ENCODE data around the gene G6PC1. TPM values are rescaled to one million over a fixed set of nuclear protein-coding genes. Genes with fewer than 3 reads are reported as not detected.

Gene G6PC1
- total and polyA plus RNA-seq, 2 of the 13 experiments (the other 11 are each of a cell fraction or from before 2014, with no cell fraction given), result 1.7 to 37.9 TPM

DNA sequence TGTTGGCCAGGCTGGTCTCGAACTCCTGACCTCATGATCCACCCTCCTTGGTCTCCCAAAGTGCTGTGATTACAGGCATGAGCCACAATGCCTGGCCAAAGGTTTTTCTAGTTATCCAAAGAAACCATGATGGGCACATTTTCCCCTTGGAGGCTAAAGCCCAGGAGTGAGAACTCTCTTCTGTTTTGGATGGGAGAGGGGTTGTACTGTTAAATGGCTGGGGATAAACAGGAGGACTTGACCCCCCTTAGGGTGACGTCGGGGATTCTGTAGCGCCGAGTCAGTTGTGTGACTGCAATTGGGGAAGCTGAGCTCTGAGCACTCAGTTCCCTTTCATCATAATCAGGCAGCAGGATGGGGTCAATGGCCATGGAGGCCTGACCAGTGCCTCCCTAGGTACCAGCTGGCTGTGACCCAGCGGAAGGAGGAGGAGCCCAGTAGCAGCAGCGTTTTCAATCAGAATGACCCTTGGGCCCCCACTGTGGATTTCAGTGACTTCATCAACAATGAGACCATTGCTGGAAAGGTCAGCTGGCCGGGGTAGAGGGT lies 45.5 kb upstream of the G6PC1 start (continued):
- TF ChIP-seq MLXIP (CRISPR knock-in tag; IDR thresholded peaks at IDR 0.05; ENCODE audit: borderline replicate concordance), result no peak
- no peak for TF ChIP-seq SMARCC2 (IDR thresholded peaks at IDR 0.05)
- TF ChIP-seq PRMT3 (CRISPR knock-in tag; IDR thresholded peaks at IDR 0.05; ENCODE audit: borderline replicate concordance, low read depth), result no peak
- no peak for TF ChIP-seq NKX3-1 (CRISPR knock-in tag; IDR thresholded peaks at IDR 0.05)
- TF ChIP-seq TCF7 (IDR thresholded peaks at IDR 0.05; ENCODE audit: low read depth), result 0 out of 2 replicates have a peak, but pooled peaks have one; percentile 18
- TF ChIP-seq ZNF546 (CRISPR knock-in tag; conservative IDR thresholded peaks at IDR 0.05), result no peak
- peak; percentile 74 for TF ChIP-seq KAT8 (CRISPR knock-in tag; IDR thresholded peaks at IDR 0.05)
- TF ChIP-seq, protein P1, sequence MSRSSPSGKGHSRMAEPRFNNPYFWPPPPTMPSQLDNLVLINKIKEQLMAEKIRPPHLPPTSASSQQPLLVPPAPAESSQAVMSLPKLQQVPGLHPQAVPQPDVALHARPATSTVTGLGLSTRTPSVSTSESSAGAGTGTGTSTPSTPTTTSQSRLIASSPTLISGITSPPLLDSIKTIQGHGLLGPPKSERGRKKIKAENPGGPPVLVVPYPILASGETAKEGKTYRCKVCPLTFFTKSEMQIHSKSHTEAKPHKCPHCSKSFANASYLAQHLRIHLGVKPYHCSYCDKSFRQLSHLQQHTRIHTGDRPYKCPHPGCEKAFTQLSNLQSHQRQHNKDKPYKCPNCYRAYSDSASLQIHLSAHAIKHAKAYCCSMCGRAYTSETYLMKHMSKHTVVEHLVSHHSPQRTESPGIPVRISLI (CRISPR knock-in tag; IDR thresholded peaks at IDR 0.05; ENCODE audit: borderline replicate concordance), result no peak; the same call in 1 of the 2 replicates
- no peak for TF ChIP-seq PAWR (CRISPR knock-in tag; IDR thresholded peaks at IDR 0.05; ENCODE audit: borderline replicate concordance)
- TF ChIP-seq ELF3 (CRISPR knock-in tag; IDR thresholded peaks at IDR 0.05), result peak; percentile 54; the same call in 1 of the 2 replicates
- no peak for TF ChIP-seq MAFF (IDR thresholded peaks at IDR 0.05; ENCODE audit: low read depth, low read length)
- TF ChIP-seq, protein P2, sequence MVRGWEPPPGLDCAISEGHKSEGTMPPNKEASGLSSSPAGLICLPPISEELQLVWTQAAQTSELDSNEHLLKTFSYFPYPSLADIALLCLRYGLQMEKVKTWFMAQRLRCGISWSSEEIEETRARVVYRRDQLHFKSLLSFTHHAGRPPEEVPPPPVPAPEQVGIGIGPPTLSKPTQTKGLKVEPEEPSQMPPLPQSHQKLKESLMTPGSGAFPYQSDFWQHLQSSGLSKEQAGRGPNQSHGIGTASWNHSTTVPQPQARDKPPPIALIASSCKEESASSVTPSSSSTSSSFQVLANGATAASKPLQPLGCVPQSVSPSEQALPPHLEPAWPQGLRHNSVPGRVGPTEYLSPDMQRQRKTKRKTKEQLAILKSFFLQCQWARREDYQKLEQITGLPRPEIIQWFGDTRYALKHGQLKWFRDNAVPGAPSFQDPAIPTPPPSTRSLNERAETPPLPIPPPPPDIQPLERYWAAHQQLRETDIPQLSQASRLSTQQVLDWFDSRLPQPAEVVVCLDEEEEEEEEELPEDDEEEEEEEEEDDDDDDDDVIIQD (CRISPR knock-in tag; IDR thresholded peaks at IDR 0.05; ENCODE audit: low read depth), result no peak
- TF ChIP-seq ZNF432 (CRISPR knock-in tag; IDR thresholded peaks at IDR 0.05; ENCODE audit: borderline replicate concordance), result no peak
- no peak for TF ChIP-seq RBM39 (IDR thresholded peaks at IDR 0.05; ENCODE audit: low read depth, low read length, poor library complexity, severe bottlenecking)
- peak; percentile 46; the same call in 1 of the 2 replicates for TF ChIP-seq ZGPAT (CRISPR knock-in tag; IDR thresholded peaks at IDR 0.05)
- TF ChIP-seq CREM (IDR thresholded peaks at IDR 0.05), result peak; percentile 55; the same call in 1 of the 2 replicates
- no peak for TF ChIP-seq CREM (CRISPR knock-in tag; IDR thresholded peaks at IDR 0.05)
- no peak for TF ChIP-seq GPBP1L1 (CRISPR knock-in tag; IDR thresholded peaks at IDR 0.05)
- TF ChIP-seq NCOA2 (CRISPR knock-in tag; IDR thresholded peaks at IDR 0.05), result 0 out of 2 replicates have a peak, but pooled peaks have one; percentile 34
- TF ChIP-seq, protein P3, sequence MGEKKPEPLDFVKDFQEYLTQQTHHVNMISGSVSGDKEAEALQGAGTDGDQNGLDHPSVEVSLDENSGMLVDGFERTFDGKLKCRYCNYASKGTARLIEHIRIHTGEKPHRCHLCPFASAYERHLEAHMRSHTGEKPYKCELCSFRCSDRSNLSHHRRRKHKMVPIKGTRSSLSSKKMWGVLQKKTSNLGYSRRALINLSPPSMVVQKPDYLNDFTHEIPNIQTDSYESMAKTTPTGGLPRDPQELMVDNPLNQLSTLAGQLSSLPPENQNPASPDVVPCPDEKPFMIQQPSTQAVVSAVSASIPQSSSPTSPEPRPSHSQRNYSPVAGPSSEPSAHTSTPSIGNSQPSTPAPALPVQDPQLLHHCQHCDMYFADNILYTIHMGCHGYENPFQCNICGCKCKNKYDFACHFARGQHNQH (CRISPR knock-in tag; IDR thresholded peaks at IDR 0.05), result 0 out of 2 replicates have a peak, but pooled peaks have one; percentile 60
- no peak for TF ChIP-seq ZNF382 (CRISPR knock-in tag; IDR thresholded peaks at IDR 0.05; ENCODE audit: borderline replicate concordance)

Data from HepG2 (cell line).